Esophagus squamous epithelium (tissue), 4 donors: ENCODE data around the gene RAPGEF1.

Source experiments
- POLR2A ChIP-seq, 4 donors: fragments of 450-650 bp; IDR thresholded peaks; one replicate each; pipeline ENCODE4 v1.6.1; 2017; ENCODE audit warnings: antibody characterized with exemption in 4 of 4, mild to moderate bottlenecking in 4 of 4, moderate library complexity in 3 of 4
- TF ChIP-seq, protein P1 (sequence below), 6 experiments: fragments of 450-650 bp in 4 of 6; fragments of 200-600 bp in 2 of 6; sonication (generic) in 2 of 6; IDR thresholded peaks; one replicate each; pipeline ENCODE4 v1.5.1; 2016 to 2019; ENCODE audit warnings: antibody characterized with exemption in 6 of 6, mild to moderate bottlenecking in 4 of 6, moderate library complexity in 4 of 6

DNA sequence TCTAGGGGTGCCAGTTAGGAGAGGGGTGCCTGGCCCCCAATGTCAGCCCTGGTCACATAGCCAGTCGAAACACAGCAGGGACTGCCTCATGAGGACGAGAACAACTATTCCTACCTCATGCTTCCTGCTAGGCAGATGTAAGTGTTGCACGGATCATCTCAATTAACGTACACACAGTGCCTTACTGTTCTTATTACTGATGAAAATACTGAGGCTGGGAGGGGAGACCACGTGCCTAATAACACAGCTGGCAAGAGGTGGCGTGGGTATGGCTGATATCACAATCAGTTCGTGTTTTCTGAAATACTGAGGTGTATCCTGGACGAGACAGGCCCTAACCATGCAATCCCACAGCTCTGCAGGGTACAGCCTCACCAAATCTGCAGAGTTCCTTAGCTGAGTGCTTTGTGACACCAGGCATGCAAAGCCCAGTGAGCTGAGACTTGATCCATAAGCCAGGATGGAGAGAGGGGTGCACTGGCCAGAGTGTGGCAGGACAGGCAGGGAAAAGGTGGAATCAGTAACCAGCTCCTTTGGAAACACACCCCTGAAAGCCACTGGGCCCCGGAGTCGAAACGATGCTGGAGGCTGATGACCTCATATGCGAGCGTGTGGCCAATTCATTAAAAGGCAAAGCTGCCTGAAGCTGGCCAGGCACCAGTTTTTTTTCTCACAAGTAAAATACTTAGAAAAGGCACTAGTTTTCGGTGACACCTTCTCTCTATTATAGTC, 130.6 kb downstream of the RAPGEF1 start:
- TF ChIP-seq, protein P1, sequence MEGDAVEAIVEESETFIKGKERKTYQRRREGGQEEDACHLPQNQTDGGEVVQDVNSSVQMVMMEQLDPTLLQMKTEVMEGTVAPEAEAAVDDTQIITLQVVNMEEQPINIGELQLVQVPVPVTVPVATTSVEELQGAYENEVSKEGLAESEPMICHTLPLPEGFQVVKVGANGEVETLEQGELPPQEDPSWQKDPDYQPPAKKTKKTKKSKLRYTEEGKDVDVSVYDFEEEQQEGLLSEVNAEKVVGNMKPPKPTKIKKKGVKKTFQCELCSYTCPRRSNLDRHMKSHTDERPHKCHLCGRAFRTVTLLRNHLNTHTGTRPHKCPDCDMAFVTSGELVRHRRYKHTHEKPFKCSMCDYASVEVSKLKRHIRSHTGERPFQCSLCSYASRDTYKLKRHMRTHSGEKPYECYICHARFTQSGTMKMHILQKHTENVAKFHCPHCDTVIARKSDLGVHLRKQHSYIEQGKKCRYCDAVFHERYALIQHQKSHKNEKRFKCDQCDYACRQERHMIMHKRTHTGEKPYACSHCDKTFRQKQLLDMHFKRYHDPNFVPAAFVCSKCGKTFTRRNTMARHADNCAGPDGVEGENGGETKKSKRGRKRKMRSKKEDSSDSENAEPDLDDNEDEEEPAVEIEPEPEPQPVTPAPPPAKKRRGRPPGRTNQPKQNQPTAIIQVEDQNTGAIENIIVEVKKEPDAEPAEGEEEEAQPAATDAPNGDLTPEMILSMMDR (IDR thresholded peaks at IDR 0.05) = no peak
- TF ChIP-seq POLR2A (IDR thresholded peaks at IDR 0.05) = no peak
